DOHH2 (cell line): ENCODE results near the gene CACNA2D3.

Experiments used
- H3F3A ChIP-seq: fragments of 200-600 bp; sonication (generic), shearing (Covaris generic); 2 replicates; pipeline ENCODE4 v1.6.0; 2016; ENCODE audit warnings: antibody characterized with exemption, mild to moderate bottlenecking; ENCODE audit not compliant: control insufficient read depth, insufficient read depth
- H3K27ac ChIP-seq: fragments of 200-600 bp; sonication (generic); 2 replicates; pipeline ENCODE4 v1.5.1; 2014; ENCODE audit warnings: low read depth, mild to moderate bottlenecking, low read length, moderate library complexity
- H3K27me3 ChIP-seq: fragments of 200-600 bp; sonication (generic); 2 replicates; pipeline ENCODE4 v1.6.1; 2014; ENCODE audit warnings: mild to moderate bottlenecking, low read length, mixed read lengths; ENCODE audit not compliant: control insufficient read depth
- H3K36me3 ChIP-seq: fragments of 200-600 bp; sonication (generic); 2 replicates; pipeline ENCODE4 v1.6.1; 2014; ENCODE audit warnings: mild to moderate bottlenecking, low read length, moderate library complexity, mixed read lengths; ENCODE audit not compliant: control insufficient read depth
- H3K4me1 ChIP-seq: fragments of 200-600 bp; sonication (generic); 2 replicates; pipeline ENCODE4 v1.6.1; 2014; ENCODE audit warnings: mild to moderate bottlenecking, low read length, mixed read lengths; ENCODE audit not compliant: control insufficient read depth
- H3K4me2 ChIP-seq: fragments of 200-600 bp; sonication (generic); 2 replicates; pipeline ENCODE4 v1.6.0; 2014; ENCODE audit warnings: mild to moderate bottlenecking, low read length, moderate library complexity
- H3K4me3 ChIP-seq: fragments of 200-600 bp; sonication (generic); 2 replicates; pipeline ENCODE4 v1.5.1; 2014; ENCODE audit warnings: mild to moderate bottlenecking, low read length, mixed read lengths
- H3K79me2 ChIP-seq: fragments of 200-600 bp; sonication (generic); 2 replicates; pipeline ENCODE4 v1.6.1; 2014; ENCODE audit warnings: mild to moderate bottlenecking, low read length, mixed read lengths; ENCODE audit not compliant: control insufficient read depth
- H3K9me2 ChIP-seq: fragments of 200-600 bp; sonication (generic); replicated peaks from 2 replicates; pipeline ENCODE4 v1.6.1; 2014; ENCODE audit warnings: mild to moderate bottlenecking, low read length, mixed read lengths; ENCODE audit not compliant: control insufficient read depth
- H3K9me3 ChIP-seq: fragments of 200-600 bp; sonication (generic); 2 replicates; pipeline ENCODE4 v1.6.1; 2014; ENCODE audit warnings: antibody characterized with exemption, low read length, mixed read lengths; ENCODE audit not compliant: control insufficient read depth, insufficient read depth
- H4K20me1 ChIP-seq: fragments of 200-600 bp; sonication (generic); 2 replicates; pipeline ENCODE4 v1.6.0; 2014; ENCODE audit warnings: low read depth, mild to moderate bottlenecking, antibody characterized with exemption, low read length, moderate library complexity; ENCODE audit not compliant: control insufficient read depth, insufficient read depth
- CTCF ChIP-seq: fragments of 200-600 bp; sonication (generic); IDR thresholded peaks from one replicate; pipeline ENCODE4 v1.5.1; 2014; ENCODE audit warnings: antibody characterized with exemption, mild to moderate bottlenecking, low read depth, low read length; ENCODE audit not compliant: poor library complexity, severe bottlenecking
- EZH2phosphoT487 ChIP-seq: fragments of 200-600 bp; sonication (generic); IDR thresholded peaks from 2 replicates; pipeline ENCODE4 v1.6.1; 2017; ENCODE audit warnings: borderline replicate concordance, mild to moderate bottlenecking, antibody characterized with exemption, low read length, moderate library complexity, mixed read lengths

The CACNA2D3 gene

GRCh38 chr3:54353946-54354345 lies 231.6 kb downstream of the CACNA2D3 start:
- H3K4me2 ChIP-seq = no peak overlapping the region
- no peak overlapping the region for H3K4me3 ChIP-seq
- H3K4me1 ChIP-seq = no peaks in the 10 kb centered on the region
- TF ChIP-seq EZH2phosphoT487 (no peak), CTCF (no peak)
- no peaks in the 10 kb centered on the region for H3K9me2 ChIP-seq
- H4K20me1 ChIP-seq = no peaks in the 10 kb centered on the region
- H3K27me3 ChIP-seq = no peaks in the 10 kb centered on the region
- H3F3A ChIP-seq = no peaks in the 10 kb centered on the region
- H3K27ac ChIP-seq = no peak overlapping the region
- H3K9me3 ChIP-seq = no peaks in the 10 kb centered on the region
- H3K79me2 ChIP-seq = no peaks in the 10 kb centered on the region
- H3K36me3 ChIP-seq = no peaks in the 10 kb centered on the region

GRCh38 chr3:54355800-54356199 lies 233.4 kb downstream of the CACNA2D3 start:
- Histone ChIP-seq H3K4me2 (no peak overlapping the region), H3K79me2 (no peaks in the 10 kb centered on the region), H3K36me3 (no peaks in the 10 kb centered on the region), H4K20me1 (no peaks in the 10 kb centered on the region), H3K27me3 (no peaks in the 10 kb centered on the region), H3K4me1 (no peaks in the 10 kb centered on the region), H3F3A (no peaks in the 10 kb centered on the region), H3K27ac (no peak overlapping the region), H3K4me3 (no peak overlapping the region), H3K9me3 (no peaks in the 10 kb centered on the region), H3K9me2 (no peaks in the 10 kb centered on the region)
- TF ChIP-seq EZH2phosphoT487 = no peak
- no peak for TF ChIP-seq CTCF

- TF ChIP-seq EZH2phosphoT487 = no peak
- TF ChIP-seq CTCF = no peak
- H3K9me3 ChIP-seq = no peaks in the 10 kb centered on the region
- H4K20me1 ChIP-seq = no peaks in the 10 kb centered on the region
- no peaks in the 10 kb centered on the region for H3K9me2 ChIP-seq
- H3K36me3 ChIP-seq = no peaks in the 10 kb centered on the region
- no peak overlapping the region for H3K4me3 ChIP-seq
- no peaks in the 10 kb centered on the region for H3K79me2 ChIP-seq
- H3K27ac ChIP-seq = no peak overlapping the region
- no peaks in the 10 kb centered on the region for H3F3A ChIP-seq
- H3K27me3 ChIP-seq = no peaks in the 10 kb centered on the region
- no peak overlapping the region for H3K4me2 ChIP-seq
- no peaks in the 10 kb centered on the region for H3K4me1 ChIP-seq
These were observed 234.1 kb downstream of the CACNA2D3 start for GRCh38 chr3:54356261-54357045.

- H3K36me3 ChIP-seq = no peaks in the 10 kb centered on the region
- no peaks in the 10 kb centered on the region for H3K4me1 ChIP-seq
- H4K20me1 ChIP-seq = no peaks in the 10 kb centered on the region
- H3K27ac ChIP-seq = no peak overlapping the region
- H3K9me2 ChIP-seq = no peaks in the 10 kb centered on the region
- no peak overlapping the region for H3K4me3 ChIP-seq
- H3K4me2 ChIP-seq = no peak overlapping the region
- no peaks in the 10 kb centered on the region for H3K79me2 ChIP-seq
- H3K9me3 ChIP-seq = no peaks in the 10 kb centered on the region
- no peaks in the 10 kb centered on the region for H3F3A ChIP-seq
- H3K27me3 ChIP-seq = no peaks in the 10 kb centered on the region
- TF ChIP-seq EZH2phosphoT487 = no peak
- TF ChIP-seq CTCF = no peak
These were observed 234.9 kb downstream of the CACNA2D3 start for GRCh38 chr3:54357301-54357700.
